ENCODE measurements around the gene PPP2R3B. TPM values are rescaled to one million over a fixed set of nuclear protein-coding genes. Genes with fewer than 3 reads are reported as not detected.

The PPP2R3B gene
- total RNA-seq, 1 donor: 9.1 TPM

DNA sequence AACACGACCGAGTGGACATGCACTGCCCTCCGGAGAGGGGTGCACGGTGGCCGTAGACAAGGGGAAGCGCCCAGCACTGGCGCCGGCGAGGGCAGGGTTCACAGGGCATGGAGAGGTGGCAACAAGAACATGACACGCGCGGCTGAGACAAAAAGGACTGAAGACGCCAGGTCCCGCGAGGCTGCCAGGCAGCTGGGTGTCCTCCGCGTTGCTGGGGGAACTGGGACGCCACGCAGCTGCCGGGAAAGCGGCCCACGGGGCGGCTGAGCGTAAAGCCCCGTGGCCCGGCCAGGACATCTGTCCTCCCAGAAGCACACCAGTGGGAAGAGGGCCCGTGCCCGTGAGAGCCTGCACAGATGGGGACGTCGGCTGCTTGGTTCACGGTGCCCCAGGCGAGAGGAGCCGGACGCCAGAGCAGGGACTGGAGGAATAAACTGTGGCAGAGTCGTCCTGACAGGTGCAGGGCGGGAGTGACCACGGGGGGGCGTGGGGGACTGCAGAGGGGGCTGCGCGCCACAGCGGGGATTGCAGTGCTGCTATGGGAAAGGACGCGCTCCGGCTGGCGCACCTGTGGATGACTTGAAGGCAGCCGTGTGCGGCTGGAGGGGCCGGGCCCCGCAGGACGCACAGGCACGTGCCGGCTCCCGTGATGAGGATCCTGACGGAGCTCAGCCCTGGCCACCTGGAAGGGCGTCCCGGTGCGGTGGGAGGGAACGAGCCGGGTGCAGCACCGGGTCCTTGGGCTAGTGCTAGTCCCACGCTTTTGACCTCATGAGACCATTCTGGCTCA is 36.0 kb downstream of the PPP2R3B start:
- TF ChIP-seq, protein P1, sequence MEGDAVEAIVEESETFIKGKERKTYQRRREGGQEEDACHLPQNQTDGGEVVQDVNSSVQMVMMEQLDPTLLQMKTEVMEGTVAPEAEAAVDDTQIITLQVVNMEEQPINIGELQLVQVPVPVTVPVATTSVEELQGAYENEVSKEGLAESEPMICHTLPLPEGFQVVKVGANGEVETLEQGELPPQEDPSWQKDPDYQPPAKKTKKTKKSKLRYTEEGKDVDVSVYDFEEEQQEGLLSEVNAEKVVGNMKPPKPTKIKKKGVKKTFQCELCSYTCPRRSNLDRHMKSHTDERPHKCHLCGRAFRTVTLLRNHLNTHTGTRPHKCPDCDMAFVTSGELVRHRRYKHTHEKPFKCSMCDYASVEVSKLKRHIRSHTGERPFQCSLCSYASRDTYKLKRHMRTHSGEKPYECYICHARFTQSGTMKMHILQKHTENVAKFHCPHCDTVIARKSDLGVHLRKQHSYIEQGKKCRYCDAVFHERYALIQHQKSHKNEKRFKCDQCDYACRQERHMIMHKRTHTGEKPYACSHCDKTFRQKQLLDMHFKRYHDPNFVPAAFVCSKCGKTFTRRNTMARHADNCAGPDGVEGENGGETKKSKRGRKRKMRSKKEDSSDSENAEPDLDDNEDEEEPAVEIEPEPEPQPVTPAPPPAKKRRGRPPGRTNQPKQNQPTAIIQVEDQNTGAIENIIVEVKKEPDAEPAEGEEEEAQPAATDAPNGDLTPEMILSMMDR (IDR thresholded peaks at IDR 0.05; ENCODE audit: insufficient read depth, low read depth, low read length): no peak
- H3K4me3 ChIP-seq (ENCODE audit: low read depth, low read length): no peak overlapping the region
- no peak for DNase-seq (ENCODE audit: low read depth)

DNA sequence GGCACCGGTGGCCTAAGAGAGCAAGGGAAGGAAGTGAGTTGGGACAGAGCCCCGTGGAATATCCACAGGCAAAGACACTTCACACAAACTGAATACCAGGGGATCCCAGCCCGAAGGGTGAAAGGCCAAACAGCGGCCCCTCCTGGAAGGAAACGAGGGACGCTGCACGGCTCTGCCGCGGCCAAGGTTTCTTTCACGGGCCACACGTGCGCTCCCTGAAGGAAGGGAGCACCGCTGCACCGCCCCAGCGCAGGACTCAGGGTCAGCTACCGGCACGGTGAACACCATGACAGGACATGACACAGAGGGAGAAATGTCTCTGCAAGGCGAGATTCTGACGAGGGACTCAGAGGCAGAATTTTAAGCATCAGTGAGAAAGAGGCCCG is 36.6 kb downstream of the PPP2R3B start:
- DNase-seq (ENCODE audit: low read depth): no peak
- no peak overlapping the region for H3K4me3 ChIP-seq (ENCODE audit: low read depth, low read length)
- TF ChIP-seq, protein P1 (IDR thresholded peaks at IDR 0.05; ENCODE audit: insufficient read depth, low read depth, low read length): no peak

DNA sequence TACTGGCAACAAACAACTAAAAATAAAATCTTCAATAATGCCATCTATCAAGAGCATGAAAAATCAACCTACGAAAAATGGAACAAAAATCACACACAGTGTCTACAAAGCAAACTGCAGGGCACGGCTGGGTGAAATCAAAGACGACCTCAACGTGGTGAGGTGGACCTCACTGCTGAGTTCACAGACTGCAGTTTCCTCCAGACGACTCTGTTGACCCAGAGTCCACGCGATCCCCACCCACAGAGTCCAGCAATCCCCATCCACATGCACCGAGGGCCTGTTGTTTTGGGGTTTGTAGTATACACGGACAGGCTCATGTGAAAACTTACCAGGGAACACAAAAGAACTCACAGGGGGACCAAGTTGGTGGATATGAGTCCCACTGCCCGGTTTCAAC is 37.0 kb downstream of the PPP2R3B start:
- DNase-seq (ENCODE audit: low read depth): no peak

DNA sequence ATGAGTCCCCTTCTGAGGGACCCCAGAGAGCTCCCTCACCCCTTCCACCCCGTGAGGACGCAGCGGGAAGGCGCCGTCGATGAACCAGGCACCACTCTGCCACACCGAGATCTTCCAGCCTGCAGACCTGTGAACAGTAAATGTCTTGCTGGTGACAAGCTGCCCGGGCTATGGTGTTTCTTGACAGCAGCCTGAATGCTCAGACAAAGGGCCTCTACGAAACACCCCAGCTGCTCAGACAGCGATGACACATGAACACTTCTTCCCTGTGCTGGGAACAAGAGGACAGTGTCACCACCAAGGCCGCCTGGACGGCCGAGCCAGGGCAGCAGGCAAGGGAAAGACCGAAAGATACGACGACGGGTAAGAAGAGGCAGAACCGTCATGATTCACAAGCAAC is 37.5 kb downstream of the PPP2R3B start:
- TF ChIP-seq, protein P1 (IDR thresholded peaks at IDR 0.05; ENCODE audit: insufficient read depth, low read depth, low read length): no peak
- no peak overlapping the region for H3K4me3 ChIP-seq (ENCODE audit: low read depth, low read length)
- DNase-seq (ENCODE audit: low read depth): no peak

More for the DNA sequence above, 37.0 kb downstream of the PPP2R3B start:
- TF ChIP-seq, protein P1 (IDR thresholded peaks at IDR 0.05; ENCODE audit: insufficient read depth, low read depth, low read length): no peak
- no peak overlapping the region for H3K4me3 ChIP-seq (ENCODE audit: low read depth, low read length)

DNA sequence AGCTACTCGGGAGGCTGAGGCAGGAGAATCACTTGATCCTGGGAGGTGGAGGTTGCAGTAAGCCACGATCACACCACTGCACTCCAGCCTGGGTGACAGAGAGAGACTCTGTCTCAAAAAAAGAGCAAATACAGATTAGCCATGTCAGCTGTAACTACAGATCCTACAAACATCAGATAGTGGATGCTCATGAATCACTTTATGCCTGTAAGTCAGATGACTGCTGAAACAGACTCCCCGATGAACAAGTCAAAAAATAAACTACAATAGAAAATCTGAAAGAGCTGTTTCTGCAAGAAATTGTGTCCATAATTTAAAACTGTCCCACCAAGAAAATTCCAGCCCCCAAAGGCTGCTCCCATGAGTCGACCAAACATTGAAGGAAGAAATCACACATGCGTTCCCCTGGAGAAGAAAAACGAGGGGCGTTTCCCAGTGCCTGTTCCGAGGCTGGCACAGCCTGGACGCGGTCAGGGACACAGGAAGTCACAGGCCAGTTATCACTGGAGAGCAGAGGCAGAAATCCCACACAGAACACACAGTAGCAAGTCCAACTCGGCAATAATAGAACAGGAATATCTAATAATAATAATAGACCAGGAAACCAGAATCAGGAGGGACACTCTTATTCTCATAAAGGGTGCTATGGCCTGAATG is 38.1 kb downstream of the PPP2R3B start:
- TF ChIP-seq, protein P1 (IDR thresholded peaks at IDR 0.05; ENCODE audit: insufficient read depth, low read depth, low read length): no peak
- H3K4me3 ChIP-seq (ENCODE audit: low read depth, low read length): no peak overlapping the region
- no peak for DNase-seq (ENCODE audit: low read depth)

DNA sequence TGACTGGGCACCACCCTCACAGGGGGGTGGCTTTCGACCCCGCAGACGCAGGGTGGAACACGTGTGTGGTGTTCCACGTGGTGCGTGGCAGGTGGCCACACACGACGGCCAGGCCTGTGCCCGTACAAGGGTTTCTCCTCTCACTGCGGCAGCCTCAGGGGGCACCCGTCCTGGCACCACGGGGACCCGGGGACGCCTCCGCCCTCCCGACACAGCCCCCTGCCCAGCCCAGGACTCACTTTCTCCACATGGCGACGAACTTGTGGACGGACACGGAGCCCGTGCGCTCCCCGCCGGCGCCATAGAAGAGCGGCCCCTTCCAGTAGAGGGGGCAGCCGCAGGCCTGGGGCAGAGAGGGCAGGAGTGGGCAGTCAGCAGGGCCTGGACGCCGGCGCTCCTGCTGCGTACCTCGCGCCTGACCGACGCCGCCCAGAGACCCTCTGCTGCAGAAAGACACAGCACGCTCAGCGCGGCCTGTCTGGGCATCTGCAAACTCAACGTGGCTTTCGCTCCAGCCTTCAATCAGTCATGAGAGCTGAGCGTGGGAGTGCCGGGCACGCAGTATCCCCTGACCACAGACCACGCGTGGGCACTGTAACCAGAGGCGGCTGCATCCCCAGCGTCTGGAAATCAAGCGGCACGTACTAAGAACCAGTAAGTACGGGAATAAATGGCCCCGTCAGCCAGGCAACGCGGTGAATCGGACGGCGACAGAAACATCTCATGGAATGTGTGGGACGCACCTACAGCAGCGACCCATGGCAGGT is 39.2 kb downstream of the PPP2R3B start:
- TF ChIP-seq, protein P1 (IDR thresholded peaks at IDR 0.05; ENCODE audit: insufficient read depth, low read depth, low read length): no peak
- no peak overlapping the region for H3K4me3 ChIP-seq (ENCODE audit: low read depth, low read length)
- no peak for DNase-seq (ENCODE audit: low read depth)

Measured in fibroblast of villous mesenchyme (primary cell).